Epithelial cell of proximal tubule (primary cell): ENCODE measurements around the gene FOXE1. TPM values are rescaled to one million over a fixed set of nuclear protein-coding genes. Genes with fewer than 3 reads are reported as not detected.

Source experiments
- DNase-seq: peaks from one replicate; pipeline ENCODE4 v3.0.0-alpha.2; 2011; ENCODE audit warnings: low read depth
- H3K4me3 ChIP-seq: 2 replicates; pipeline ENCODE4 v1.5.1; 2011; ENCODE audit warnings: low read depth, mild to moderate bottlenecking, low read length
- total RNA-seq: library from RNA; depleted of rRNA; stranded (reverse); fragments of >200 nt; gene quantifications from 2 replicates; pipeline ENCODE4 v1.2.3, GENCODE V29; 2015
- TF ChIP-seq, protein P1 (sequence below): conservative IDR thresholded peaks from 2 replicates; pipeline ENCODE4 v1.5.1; 2012; ENCODE audit warnings: low read depth, mild to moderate bottlenecking, low read length

The FOXE1 gene
- total RNA-seq, 1 donor from 2014 or later, result 0.35 TPM

GRCh38 chr9:97855486-97855875 lies 2.5 kb downstream of the FOXE1 start:
- H3K4me3 ChIP-seq, result peak overlapping the region; percentile 56
- TF ChIP-seq, protein P1, sequence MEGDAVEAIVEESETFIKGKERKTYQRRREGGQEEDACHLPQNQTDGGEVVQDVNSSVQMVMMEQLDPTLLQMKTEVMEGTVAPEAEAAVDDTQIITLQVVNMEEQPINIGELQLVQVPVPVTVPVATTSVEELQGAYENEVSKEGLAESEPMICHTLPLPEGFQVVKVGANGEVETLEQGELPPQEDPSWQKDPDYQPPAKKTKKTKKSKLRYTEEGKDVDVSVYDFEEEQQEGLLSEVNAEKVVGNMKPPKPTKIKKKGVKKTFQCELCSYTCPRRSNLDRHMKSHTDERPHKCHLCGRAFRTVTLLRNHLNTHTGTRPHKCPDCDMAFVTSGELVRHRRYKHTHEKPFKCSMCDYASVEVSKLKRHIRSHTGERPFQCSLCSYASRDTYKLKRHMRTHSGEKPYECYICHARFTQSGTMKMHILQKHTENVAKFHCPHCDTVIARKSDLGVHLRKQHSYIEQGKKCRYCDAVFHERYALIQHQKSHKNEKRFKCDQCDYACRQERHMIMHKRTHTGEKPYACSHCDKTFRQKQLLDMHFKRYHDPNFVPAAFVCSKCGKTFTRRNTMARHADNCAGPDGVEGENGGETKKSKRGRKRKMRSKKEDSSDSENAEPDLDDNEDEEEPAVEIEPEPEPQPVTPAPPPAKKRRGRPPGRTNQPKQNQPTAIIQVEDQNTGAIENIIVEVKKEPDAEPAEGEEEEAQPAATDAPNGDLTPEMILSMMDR, result no peak
- DNase-seq, result no peak

GRCh38 chr9:97855899-97856298 lies 2.9 kb downstream of the FOXE1 start:
- no peak for DNase-seq
- TF ChIP-seq, protein P1, result no peak
- H3K4me3 ChIP-seq, result peak overlapping the region; percentile 56

DNA sequence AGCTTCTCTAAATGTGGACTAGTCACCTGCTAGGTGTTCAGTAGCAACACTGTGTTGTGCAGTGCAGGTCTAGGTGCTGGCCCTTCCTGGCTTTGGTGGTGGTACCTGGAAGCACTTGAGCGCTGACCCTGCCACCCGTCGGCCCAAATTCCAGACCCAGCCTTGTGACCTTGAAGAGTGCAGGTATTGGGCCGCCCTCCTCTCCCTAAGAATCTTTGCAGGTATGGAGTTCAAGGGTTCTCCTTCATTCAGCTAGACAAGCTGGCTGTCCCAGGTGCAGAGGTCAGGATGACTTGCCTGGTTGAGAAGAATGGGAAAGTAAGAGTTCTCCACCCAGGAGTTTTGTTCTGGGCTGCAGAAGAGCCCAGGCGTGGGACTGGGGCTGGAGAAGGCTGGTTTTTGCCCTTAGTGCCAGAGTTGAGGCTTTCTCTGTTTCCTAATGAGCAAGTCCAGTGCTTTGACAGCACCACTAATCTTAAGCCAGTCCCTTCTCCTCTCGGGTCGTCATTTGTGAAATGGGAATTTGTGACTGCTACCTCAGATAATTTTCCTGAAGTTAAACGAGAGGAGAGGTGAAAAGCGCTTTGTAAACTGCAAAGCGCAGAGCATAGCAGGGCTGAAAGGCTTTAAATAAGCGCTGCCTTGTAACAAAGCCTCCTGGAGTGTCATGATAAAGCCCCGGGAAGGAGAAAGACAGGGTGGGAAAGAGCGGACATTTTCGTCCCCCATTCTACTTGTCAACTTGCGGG lies 4.0 kb downstream of the FOXE1 start:
- peak overlapping the region; percentile 38 for H3K4me3 ChIP-seq
- TF ChIP-seq, protein P1, result no peak
- no peak for DNase-seq

DNA sequence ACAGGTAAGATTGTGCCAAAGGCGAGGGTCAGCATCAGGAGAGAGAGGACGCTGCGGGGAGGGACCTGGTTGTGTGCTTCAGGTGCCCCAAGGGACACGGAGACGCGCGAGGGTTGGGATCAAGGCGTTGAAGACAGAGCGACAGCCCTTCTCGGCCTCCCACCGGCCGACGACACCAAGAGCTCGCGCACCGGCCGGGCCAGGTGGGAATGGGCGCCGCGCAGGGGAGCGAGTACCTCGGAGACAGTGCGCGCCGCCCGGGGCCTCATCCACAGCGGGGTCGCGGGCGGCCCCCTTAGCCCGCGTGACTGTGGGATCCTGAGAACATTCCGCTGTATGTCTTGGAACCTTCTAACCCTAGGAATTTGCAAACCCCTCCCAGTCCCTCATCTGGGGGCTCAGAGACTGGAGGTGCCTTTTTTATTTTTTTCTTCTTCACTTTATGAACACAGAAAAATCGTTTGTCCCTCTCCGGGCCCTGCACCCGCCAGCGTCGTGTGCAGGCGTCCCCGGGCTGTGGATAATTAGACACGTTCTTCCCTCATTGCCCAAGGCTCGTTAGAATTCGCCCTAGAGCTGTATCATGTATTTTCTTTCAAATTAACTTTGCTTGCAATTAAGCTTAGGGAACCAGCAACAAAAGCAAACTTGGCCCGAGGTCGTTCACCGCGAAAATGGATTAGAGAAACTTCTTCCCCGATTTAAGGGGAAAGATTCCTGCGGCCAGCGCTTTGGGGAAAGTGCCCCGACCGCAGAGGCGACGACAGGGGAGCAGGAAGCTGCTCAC lies 4.8 kb downstream of the FOXE1 start:
- no peak for DNase-seq
- TF ChIP-seq, protein P1, result no peak

GRCh38 chr9:97858393-97858713 lies 5.3 kb downstream of the FOXE1 start:
- DNase-seq, result no peak
- TF ChIP-seq, protein P1, result no peak
- H3K4me3 ChIP-seq, result peak overlapping the region; percentile 38

More for the DNA sequence above, 4.8 kb downstream of the FOXE1 start:
- peak overlapping the region; percentile 38 for H3K4me3 ChIP-seq

GRCh38 chr9:97858826-97859225 lies 5.8 kb downstream of the FOXE1 start:
- TF ChIP-seq, protein P1, result no peak
- H3K4me3 ChIP-seq, result no peak overlapping the region
- DNase-seq, result no peak
